Hepatocyte (in vitro differentiated cells): ENCODE results near the gene IP6K3.

Experiments
- EZH2 ChIP-seq: fragments of 200-600 bp; sonication (generic); IDR thresholded peaks from 2 replicates; pipeline ENCODE4 v1.6.1; 2016; ENCODE audit warnings: antibody characterized with exemption, mild to moderate bottlenecking, borderline replicate concordance
- TF ChIP-seq, protein P1 (sequence below): fragments of 200-600 bp; sonication (generic); IDR thresholded peaks from 2 replicates; pipeline ENCODE4 v1.5.1; 2016; ENCODE audit warnings: antibody characterized with exemption, mild to moderate bottlenecking; ENCODE audit not compliant: poor library complexity

DNA sequence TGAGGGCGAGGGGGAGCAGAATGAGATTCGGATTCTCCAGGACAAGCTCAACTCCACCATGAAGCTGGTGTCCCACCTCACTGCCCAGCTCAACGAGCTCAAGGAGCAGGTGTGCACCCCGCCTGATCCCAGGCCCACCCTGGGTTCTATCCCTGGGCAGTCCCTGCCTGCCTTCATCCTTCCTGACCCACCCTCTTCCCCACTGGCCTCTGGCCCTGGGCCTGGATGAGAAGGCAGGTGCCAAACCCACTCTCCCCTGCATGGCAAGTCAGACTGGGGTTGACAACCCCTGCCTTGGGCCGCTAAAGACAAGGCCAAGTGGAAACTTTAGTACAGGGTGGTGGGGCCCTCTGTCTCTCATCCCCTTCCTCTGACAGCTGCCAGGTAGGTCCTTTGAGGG lies 51.7 kb downstream of the IP6K3 start:
- TF ChIP-seq, protein P1, sequence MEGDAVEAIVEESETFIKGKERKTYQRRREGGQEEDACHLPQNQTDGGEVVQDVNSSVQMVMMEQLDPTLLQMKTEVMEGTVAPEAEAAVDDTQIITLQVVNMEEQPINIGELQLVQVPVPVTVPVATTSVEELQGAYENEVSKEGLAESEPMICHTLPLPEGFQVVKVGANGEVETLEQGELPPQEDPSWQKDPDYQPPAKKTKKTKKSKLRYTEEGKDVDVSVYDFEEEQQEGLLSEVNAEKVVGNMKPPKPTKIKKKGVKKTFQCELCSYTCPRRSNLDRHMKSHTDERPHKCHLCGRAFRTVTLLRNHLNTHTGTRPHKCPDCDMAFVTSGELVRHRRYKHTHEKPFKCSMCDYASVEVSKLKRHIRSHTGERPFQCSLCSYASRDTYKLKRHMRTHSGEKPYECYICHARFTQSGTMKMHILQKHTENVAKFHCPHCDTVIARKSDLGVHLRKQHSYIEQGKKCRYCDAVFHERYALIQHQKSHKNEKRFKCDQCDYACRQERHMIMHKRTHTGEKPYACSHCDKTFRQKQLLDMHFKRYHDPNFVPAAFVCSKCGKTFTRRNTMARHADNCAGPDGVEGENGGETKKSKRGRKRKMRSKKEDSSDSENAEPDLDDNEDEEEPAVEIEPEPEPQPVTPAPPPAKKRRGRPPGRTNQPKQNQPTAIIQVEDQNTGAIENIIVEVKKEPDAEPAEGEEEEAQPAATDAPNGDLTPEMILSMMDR, result no peak
- TF ChIP-seq EZH2, result no peak
